Measurements from ENCODE around the gene GABRR1.

The GABRR1 gene

DNA sequence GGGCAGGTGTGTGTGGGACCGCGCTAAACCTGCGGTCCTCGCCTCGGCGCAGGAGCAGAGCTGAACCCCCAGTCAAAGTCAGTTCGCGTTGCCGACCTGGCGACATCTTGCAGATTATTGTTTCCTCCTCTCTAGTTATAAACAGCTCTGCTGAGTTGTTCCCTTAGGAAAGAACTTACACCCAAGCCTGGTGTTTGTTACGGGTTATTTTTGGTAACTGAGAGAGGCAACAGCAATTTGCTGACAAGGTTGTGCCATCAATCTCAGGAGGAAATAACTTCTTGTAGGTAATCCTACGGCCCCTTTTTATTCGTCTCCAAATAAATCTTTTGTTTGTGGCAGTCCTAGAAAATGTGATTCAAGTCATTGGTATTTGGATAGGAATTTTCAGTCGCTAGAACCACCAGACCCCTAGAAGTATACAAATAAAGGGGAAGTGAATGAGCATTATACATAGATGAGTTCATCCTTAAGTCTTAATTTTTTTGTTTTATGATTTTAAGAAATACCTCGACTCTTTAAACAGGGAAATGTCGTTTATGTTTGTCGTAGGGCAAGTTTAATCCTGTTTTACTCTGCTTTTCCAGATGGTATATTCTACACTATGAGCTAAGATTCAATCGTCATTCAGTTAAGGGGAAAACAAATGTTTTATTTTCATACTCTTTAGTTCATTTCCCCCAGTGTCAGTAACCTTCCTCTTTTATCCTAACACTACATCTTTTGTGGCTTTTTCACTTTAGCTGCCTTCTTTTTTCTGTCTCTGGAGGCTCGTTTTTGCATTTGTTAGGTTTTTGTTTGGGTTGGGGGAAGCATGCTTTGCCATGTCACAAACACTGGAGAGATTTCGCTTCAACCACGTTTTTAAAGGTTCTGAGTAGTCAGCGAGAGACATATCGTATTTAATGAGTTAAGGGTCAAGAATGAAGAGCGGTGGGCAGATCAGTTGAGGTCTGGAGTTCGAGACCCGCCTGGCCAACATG is 70.1 kb downstream of the GABRR1 start:
- peak; percentile 34 for DNase-seq (ENCODE audit: extremely low spot score)
- ChIA-PET CTCF (interaction anchor here (1.0 to 2.5 kb wide), 6 partner anchors 10 to 61 kb away, joined by 3 to 7 read pairs (median 4); no protein-coding TSS in a partner anchor), POLR2A (no interaction called here)
- TF ChIP-seq, protein P1, sequence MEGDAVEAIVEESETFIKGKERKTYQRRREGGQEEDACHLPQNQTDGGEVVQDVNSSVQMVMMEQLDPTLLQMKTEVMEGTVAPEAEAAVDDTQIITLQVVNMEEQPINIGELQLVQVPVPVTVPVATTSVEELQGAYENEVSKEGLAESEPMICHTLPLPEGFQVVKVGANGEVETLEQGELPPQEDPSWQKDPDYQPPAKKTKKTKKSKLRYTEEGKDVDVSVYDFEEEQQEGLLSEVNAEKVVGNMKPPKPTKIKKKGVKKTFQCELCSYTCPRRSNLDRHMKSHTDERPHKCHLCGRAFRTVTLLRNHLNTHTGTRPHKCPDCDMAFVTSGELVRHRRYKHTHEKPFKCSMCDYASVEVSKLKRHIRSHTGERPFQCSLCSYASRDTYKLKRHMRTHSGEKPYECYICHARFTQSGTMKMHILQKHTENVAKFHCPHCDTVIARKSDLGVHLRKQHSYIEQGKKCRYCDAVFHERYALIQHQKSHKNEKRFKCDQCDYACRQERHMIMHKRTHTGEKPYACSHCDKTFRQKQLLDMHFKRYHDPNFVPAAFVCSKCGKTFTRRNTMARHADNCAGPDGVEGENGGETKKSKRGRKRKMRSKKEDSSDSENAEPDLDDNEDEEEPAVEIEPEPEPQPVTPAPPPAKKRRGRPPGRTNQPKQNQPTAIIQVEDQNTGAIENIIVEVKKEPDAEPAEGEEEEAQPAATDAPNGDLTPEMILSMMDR (IDR thresholded peaks at IDR 0.05; ENCODE audit: control extremely low read depth, extremely low read depth, low read depth, missing control alignments) = no peak

DNA sequence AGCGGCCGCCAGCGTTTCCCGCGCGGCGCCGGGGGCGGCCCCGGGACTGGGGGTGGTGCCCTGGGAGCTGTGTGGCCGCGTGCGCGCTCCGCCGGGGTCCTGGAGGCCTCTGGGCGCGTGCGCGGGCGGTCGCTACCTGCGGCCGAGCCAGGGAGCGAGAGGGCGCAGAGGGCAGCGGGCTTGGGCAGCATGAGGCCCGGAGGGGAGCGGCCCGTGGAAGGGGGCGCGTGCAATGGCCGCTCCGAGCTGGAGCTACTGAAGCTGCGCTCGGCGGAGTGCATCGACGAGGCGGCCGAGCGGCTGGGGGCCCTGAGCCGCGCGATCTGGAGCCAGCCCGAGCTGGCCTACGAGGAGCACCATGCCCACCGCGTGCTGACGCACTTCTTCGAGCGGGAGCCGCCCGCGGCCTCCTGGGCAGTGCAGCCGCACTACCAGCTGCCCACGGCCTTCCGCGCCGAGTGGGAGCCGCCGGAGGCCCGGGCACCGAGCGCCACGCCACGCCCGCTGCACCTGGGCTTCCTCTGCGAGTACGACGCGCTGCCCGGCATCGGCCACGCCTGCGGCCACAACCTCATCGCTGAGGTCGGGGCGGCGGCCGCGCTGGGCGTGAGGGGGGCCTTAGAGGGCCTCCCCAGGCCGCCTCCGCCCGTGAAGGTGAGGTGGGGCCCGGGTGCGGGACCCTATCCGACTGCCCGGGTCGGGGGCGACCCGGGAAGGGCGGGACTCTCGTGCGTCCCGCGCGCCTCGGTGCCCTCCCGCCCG is 71.0 kb downstream of the GABRR1 start, which contains the start of gene PM20D2:
Gene PM20D2 (plus strand): TSS at position 100 of the 762 bp plus-strand sequence. CDS start 90 bp downstream, at position 190.
- CTCF ChIA-PET = interaction anchor here (1.0 to 2.5 kb wide), 7 partner anchors 9 to 164 kb away, joined by 3 to 7 read pairs (median 4); no protein-coding TSS in a partner anchor
- POLR2A ChIA-PET = interaction anchor here (1.9 kb wide), 1 partner anchor 65 kb away, joined by 17 read pairs; the partner anchor contains the start of gene PNRC1
- TF ChIP-seq, protein P1 (IDR thresholded peaks at IDR 0.05; ENCODE audit: control extremely low read depth, extremely low read depth, low read depth, missing control alignments) = no peak
- peak; percentile 83 for DNase-seq (ENCODE audit: extremely low spot score)

DNA sequence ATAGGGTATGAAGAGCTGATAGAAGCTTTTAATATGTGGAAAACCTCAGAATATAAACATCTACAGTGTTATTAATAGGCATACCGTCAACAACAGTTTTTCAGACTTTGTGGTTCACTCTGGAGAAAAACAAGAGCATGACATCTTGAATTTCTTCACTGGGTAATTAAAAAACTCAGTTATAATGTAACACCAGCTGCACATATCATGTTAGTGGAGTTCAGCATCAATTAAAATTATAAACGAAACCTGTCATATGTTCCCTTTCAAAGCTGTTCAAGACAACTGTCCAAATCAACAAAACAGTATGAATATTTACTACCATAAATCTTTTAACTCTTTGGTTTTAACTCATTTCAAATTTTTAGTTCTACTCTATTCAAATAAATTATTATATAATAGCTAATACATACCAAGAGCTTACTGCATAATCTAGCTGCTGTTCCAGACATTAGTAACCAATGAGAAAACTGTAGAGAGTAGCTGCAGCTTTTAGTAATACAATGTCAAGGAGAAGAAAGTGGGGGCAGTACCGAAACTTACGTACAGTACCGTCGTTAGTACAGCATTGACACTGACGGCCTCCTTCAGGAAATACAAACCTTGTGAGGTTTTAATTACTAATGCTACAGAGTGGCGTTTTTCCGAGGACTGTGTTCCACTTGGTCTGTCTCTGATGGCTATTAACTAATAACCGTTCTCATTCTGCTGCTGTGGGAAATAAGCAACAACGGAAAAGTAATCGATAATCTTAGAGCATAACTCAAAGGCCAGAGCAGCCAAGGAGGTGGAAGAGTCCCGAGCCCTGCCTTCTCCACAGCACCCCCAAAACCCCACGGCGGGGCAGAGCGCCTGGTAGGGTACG is 71.8 kb downstream of the GABRR1 start:
- ChIA-PET POLR2A (interaction anchor here (1.9 kb wide), 1 partner anchor 65 kb away, joined by 17 read pairs; the partner anchor contains the start of gene PNRC1), CTCF (interaction anchor here (0.9 to 2.5 kb wide), 9 partner anchors 8 to 287 kb away, joined by 3 to 10 read pairs (median 4); no protein-coding TSS in a partner anchor)
- TF ChIP-seq, protein P1 (IDR thresholded peaks at IDR 0.05; ENCODE audit: control extremely low read depth, extremely low read depth, low read depth, missing control alignments) = no peak
- peak; percentile 75 for DNase-seq (ENCODE audit: extremely low spot score)

DNA sequence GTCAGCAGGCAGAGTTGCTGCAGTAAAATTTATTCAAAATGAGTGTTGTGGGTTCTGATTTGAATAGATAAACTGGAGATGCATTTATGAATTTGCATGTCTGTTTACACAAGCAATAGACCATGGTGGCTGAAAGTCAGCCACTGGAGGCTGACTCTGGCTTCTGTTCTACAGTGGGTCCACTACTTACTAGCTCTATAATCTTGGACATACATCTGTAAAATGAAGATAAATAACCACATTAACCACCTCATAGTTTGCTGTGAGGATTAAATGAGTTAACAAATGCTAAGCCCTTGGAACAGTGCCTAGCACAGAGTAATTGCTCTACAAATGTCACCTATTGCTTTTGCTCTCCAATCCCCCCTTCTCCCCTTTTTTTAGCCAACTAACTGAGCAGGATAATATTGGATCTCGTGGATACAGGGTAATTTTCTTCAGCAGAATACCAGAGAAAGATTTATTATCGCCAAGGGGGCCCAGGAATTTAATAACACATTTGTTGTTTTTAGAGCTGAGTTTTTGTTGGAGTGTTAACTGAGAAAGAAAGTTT is 72.7 kb downstream of the GABRR1 start:
- peak; percentile 47 for DNase-seq (ENCODE audit: extremely low spot score)
- TF ChIP-seq, protein P1 (IDR thresholded peaks at IDR 0.05; ENCODE audit: control extremely low read depth, extremely low read depth, low read depth, missing control alignments) = no peak
- ChIA-PET POLR2A (interaction anchor here (1.9 kb wide), 1 partner anchor 64 kb away, joined by 17 read pairs; the partner anchor contains the start of gene PNRC1), CTCF (interaction anchor here (0.9 to 2.1 kb wide), 7 partner anchors 10 to 227 kb away, joined by 3 to 10 read pairs (median 4); no protein-coding TSS in a partner anchor)

DNA sequence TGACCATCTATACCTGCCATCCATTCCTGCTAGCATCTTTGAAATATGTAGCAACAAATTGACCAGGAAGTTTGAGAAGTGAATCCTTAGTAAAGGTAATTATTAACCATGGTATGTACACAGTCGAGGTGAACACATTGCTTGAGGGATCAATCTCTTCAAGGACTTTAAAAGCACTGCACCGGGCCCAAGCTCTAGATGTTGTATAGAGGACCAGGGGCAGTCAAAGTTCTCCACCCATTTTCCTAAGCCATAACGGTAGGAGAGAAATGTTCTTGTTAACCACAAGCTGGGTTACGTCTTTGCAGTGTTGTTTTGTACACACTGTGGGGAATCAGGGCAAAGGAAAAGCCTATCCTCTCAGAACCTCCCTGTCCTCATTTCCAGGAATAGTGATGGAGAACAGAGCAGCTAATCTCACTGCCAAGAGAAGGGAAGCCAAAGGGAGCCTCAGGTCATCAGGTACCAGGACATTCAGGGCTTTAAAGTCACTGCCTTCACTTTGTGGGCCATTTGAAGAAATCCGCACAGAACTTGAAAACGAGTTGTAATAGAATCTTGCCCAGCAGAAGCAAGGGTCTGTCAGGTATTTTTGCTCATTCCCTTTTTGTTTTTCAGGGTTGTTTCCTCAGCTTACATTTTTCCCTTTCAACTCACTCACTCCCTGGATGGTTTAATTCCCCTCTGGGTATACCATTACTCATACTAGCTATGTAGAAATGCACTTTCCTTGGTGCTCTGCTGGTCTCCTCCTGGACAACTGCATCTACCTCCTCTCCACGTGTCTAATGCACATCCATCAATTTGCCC is 76.6 kb downstream of the GABRR1 start:
- CTCF ChIA-PET = interaction anchor here (0.8 to 1.8 kb wide), 5 partner anchors 9 to 232 kb away, joined by 3 to 7 read pairs (median 5); no protein-coding TSS in a partner anchor
- TF ChIP-seq, protein P1 (IDR thresholded peaks at IDR 0.05; ENCODE audit: control extremely low read depth, extremely low read depth, low read depth, missing control alignments) = no peak
- POLR2A ChIA-PET = no interaction called here
- no peak for DNase-seq (ENCODE audit: extremely low spot score)
